Bronchial epithelial cell (primary cell): Measurements from ENCODE around the gene FRMD4A. TPM values are rescaled to one million over a fixed set of nuclear protein-coding genes. Genes with fewer than 3 reads are reported as not detected.

Source experiments
- DNase-seq: peaks from one replicate; pipeline ENCODE4 v3.0.0-alpha.2; 2010; ENCODE audit warnings: low read depth
- FAIRE-seq: peaks from 2 replicates; lab custom pipeline; 2011; peaks lifted over from hg19 to GRCh38; lab: Jason Lieb, UNC
- H3K27me3 ChIP-seq: 2 replicates; pipeline ENCODE4 v1.5.1; 2011; ENCODE audit warnings: low read length; ENCODE audit not compliant: control insufficient read depth, insufficient read depth
- H3K36me3 ChIP-seq: 2 replicates; pipeline ENCODE4 v1.5.1; 2011; ENCODE audit warnings: low read length; ENCODE audit not compliant: control insufficient read depth, insufficient read depth
- H3K4me3 ChIP-seq: 2 replicates; pipeline ENCODE4 v1.5.1; 2011; ENCODE audit warnings: mild to moderate bottlenecking, low read depth, low read length, control low read depth
- total RNA-seq: library from RNA; depleted of rRNA; stranded (reverse); fragments of >200 nt; gene quantifications from 2 replicates; pipeline ENCODE4 v1.2.1, GENCODE V29; 2014
- TF ChIP-seq, protein P1 (sequence below): IDR thresholded peaks from 2 replicates; pipeline ENCODE4 v1.5.1; 2011; ENCODE audit warnings: mild to moderate bottlenecking, moderate library complexity, low read length, control low read depth, inconsistent platforms; ENCODE audit not compliant: insufficient read depth, severe bottlenecking

The FRMD4A gene
- total RNA-seq, 1 donor from 2014 or later: 3.2 TPM

DNA sequence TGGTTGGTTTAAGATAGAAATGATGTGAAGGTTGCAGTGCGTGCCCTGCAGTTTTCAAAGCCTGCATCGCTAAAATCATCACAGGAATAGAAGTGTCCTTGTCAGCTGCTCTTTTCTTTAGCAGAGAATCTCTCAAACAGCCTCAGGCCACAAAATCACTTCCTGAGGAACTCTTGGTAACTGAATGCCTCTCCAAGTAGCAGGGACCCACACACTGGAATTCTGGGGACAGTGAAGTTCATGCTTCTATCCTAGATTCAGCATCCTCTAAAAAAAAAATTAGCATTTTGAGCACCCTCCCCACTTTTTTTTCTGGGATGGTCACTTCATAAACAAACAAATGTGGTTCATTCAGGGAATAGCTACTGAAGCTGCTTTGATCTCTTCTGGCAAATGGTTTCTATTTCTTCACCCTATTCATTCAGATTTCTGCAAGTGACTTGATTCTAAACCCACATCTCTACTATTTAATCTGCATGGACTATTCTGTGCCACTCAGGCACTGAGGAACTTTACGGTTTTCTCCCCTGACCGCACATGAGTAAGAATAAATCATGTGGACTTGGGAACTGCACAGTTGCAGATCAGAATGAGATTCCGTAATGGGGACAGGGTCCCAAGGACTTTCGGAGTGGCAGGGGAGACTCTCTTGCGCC, 306.9 kb downstream of the FRMD4A start:
- no peak overlapping the region for H3K4me3 ChIP-seq
- FAIRE-seq: no peak
- peaks cover 7% of the 10 kb centered on the region for H3K27me3 ChIP-seq

DNA sequence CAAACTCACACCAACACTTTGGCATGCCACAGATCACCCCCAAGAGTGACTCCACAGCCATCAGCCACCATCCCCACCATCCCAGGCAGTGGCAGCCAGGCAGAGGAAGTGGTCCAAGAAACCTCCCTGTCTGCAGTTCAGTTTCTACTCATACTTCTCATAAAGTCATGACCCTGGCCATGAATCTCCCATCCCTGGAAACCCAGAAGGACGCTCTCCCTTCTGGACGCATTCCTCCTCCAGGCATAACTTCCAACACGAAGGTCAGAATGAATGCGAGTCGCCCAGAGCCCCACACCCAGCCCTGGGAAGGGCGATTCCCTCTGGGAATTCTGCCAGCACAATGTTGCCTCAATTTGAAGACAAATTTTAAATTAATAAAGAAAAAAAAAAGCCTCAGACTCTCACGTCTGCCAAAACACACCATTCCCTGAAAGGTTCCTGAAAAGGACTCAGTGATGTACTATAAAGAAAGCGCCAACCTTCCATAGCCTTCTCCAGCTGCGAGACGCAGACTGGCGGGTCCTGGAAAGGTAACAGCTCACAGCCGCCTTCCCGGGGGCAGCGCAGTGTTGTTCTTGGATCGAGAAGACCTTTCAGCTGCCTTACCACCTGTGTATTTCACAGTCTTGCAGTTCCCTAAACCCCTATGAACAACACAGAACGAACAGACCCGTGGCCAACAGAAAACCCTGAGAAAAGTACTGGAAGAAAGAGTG, 307.6 kb downstream of the FRMD4A start:
- Histone ChIP-seq H3K36me3 (no peaks in the 10 kb centered on the region), H3K4me3 (no peak overlapping the region), H3K27me3 (peaks cover 7% of the 10 kb centered on the region)
- DNase-seq (no peak), FAIRE-seq (no peak)
- TF ChIP-seq, protein P1, sequence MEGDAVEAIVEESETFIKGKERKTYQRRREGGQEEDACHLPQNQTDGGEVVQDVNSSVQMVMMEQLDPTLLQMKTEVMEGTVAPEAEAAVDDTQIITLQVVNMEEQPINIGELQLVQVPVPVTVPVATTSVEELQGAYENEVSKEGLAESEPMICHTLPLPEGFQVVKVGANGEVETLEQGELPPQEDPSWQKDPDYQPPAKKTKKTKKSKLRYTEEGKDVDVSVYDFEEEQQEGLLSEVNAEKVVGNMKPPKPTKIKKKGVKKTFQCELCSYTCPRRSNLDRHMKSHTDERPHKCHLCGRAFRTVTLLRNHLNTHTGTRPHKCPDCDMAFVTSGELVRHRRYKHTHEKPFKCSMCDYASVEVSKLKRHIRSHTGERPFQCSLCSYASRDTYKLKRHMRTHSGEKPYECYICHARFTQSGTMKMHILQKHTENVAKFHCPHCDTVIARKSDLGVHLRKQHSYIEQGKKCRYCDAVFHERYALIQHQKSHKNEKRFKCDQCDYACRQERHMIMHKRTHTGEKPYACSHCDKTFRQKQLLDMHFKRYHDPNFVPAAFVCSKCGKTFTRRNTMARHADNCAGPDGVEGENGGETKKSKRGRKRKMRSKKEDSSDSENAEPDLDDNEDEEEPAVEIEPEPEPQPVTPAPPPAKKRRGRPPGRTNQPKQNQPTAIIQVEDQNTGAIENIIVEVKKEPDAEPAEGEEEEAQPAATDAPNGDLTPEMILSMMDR: no peak

More for the DNA sequence above, 306.9 kb downstream of the FRMD4A start:
- H3K36me3 ChIP-seq: no peaks in the 10 kb centered on the region
- TF ChIP-seq, protein P1: no peak
- no peak for DNase-seq

DNA sequence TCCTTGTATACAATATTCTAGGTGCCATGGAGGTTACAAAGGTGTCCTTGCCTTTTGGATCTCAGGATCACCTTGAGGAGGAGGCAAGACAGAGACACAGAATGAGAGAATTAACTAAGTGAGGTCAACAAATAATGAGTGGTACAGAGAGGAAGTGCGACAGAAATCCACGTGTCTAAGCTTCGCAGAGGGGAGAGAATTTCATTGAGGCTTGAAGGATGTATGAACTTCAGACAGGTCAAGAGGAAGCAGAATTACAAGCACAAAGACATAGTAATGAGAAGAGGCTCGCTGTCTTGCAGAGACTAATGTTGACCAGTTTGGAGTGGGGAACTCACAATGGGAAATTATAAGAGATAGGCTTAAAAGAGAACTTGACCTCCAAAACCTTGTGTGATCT, 308.7 kb downstream of the FRMD4A start:
- TF ChIP-seq, protein P1: no peak
- Histone ChIP-seq H3K27me3 (peaks cover 7% of the 10 kb centered on the region), H3K4me3 (no peak overlapping the region), H3K36me3 (no peaks in the 10 kb centered on the region)
- FAIRE-seq (no peak), DNase-seq (no peak)

DNA sequence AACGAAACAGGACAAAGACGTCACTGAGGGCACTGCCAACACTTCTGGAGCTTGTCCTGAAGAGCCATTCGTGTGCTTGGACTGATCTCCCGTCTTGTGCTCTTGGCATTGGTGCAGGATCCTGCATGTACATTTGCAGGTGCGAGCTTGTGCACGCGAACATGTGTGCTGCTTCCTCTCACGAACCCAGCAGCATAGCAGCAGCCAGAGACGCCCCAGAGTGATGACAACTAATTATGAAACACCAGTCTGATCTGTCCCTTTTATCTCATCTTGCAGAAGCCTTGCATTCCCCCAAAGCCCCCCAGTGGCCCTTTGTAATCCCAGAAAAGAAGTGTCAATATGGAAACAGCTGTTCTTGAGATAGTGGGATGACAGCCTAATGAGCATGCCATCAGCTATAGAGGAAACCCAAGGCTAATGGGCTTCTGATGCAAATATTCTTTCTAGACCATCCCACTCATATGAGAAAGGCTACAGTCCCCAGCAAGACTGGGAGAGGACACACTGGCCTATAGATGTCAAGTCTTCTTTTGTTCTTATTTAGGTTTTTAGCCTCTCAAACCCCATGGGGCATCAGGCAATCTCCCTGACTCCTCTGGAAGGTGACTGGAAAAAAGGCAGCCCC, 310.6 kb downstream of the FRMD4A start:
- FAIRE-seq (peak; percentile 13), DNase-seq (no peak)
- peaks cover 8% of the 10 kb centered on the region for H3K27me3 ChIP-seq
- no peak overlapping the region for H3K4me3 ChIP-seq
- no peaks in the 10 kb centered on the region for H3K36me3 ChIP-seq
- TF ChIP-seq, protein P1: no peak

DNA sequence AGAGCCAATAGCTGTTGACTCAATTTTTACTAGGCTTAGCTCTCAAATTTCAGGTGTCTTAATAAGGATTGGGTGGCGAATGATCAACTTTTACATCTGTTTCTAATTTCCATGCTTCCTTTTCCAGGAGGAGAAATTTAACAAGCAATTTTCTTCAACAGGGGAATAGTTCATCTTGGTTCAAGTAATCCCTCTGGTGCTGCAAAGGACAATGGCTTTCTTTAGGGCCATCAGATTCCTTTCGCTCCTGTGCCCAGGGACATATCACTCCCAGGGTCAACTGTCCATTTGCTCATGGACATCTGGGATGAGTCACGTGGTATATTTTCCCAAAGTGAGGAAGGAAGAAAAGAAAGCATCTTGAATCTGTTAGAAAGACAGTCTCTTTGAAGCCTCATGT, 313.3 kb downstream of the FRMD4A start:
- Histone ChIP-seq H3K36me3 (no peaks in the 10 kb centered on the region), H3K4me3 (no peak overlapping the region), H3K27me3 (peaks cover 8% of the 10 kb centered on the region)
- DNase-seq (no peak), FAIRE-seq (no peak)
- TF ChIP-seq, protein P1: no peak
